ENCODE results near the gene EMILIN2.

GRCh38 chr18:2879889-2880288 is 33.1 kb downstream of the EMILIN2 start:
- TF ChIP-seq, protein P1, sequence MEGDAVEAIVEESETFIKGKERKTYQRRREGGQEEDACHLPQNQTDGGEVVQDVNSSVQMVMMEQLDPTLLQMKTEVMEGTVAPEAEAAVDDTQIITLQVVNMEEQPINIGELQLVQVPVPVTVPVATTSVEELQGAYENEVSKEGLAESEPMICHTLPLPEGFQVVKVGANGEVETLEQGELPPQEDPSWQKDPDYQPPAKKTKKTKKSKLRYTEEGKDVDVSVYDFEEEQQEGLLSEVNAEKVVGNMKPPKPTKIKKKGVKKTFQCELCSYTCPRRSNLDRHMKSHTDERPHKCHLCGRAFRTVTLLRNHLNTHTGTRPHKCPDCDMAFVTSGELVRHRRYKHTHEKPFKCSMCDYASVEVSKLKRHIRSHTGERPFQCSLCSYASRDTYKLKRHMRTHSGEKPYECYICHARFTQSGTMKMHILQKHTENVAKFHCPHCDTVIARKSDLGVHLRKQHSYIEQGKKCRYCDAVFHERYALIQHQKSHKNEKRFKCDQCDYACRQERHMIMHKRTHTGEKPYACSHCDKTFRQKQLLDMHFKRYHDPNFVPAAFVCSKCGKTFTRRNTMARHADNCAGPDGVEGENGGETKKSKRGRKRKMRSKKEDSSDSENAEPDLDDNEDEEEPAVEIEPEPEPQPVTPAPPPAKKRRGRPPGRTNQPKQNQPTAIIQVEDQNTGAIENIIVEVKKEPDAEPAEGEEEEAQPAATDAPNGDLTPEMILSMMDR (IDR thresholded peaks at IDR 0.05), result no peak
- TF ChIP-seq EZH2 (IDR thresholded peaks at IDR 0.05; ENCODE audit: borderline replicate concordance, insufficient read depth, low read depth, low read length, poor library complexity, severe bottlenecking), result no peak
